Renal cortex interstitium (tissue), 11 donors: ENCODE measurements around the gene MGRN1. TPM values are rescaled to one million over a fixed set of nuclear protein-coding genes. Genes with fewer than 3 reads are reported as not detected.

Experiments used
- DNase-seq, 11 donors: peaks; one replicate each; pipeline ENCODE4 v3.0.0-alpha.2; 2013; ENCODE audit warnings: low read depth in 9 of 11, low spot score in 4 of 11; ENCODE audit errors: extremely low read depth in 1 of 11
- polyA plus RNA-seq, 3 donors: library from polyadenylated mRNA; unstranded; fragments of 120-200 nt; gene quantifications; one replicate each; pipeline ENCODE4 v1.2.1, GENCODE V29; 2013; ENCODE audit not compliant: insufficient read length in 3 of 3

MGRN1 gene
- polyA plus RNA-seq, 3 donors = 42.5 to 68.9 (median 51.9) TPM

- DNase-seq = no peak
These were observed 25.1 kb upstream of the MGRN1 start for GRCh38 chr16:4599545-4599944.

GRCh38 chr16:4601036-4601863, 23.4 kb upstream of the MGRN1 start:
- no peak for DNase-seq

GRCh38 chr16:4601864-4602186, 22.8 kb upstream of the MGRN1 start:
- no peak for DNase-seq

- no peak for DNase-seq
These were observed 22.3 kb upstream of the MGRN1 start for GRCh38 chr16:4602331-4602730.

GRCh38 chr16:4603624-4604170, 20.9 kb upstream of the MGRN1 start:
- no peak for DNase-seq

GRCh38 chr16:4604401-4604800, 20.2 kb upstream of the MGRN1 start:
- DNase-seq = no peak

GRCh38 chr16:4606354-4606753, 18.3 kb upstream of the MGRN1 start:
- DNase-seq = no peak

- DNase-seq = no peak
These were observed 16.6 kb upstream of the MGRN1 start for GRCh38 chr16:4607841-4608703.

GRCh38 chr16:4608704-4608980, 16.0 kb upstream of the MGRN1 start:
- no peak for DNase-seq

GRCh38 chr16:4609200-4610010, 15.2 kb upstream of the MGRN1 start:
- DNase-seq = no peak

- DNase-seq = no peak
These were observed 14.3 kb upstream of the MGRN1 start for GRCh38 chr16:4610011-4611005.

- no peak for DNase-seq
These were observed 13.1 kb upstream of the MGRN1 start for GRCh38 chr16:4611337-4612021.

- no peak for DNase-seq
These were observed 12.1 kb upstream of the MGRN1 start for GRCh38 chr16:4612474-4612931.

- DNase-seq = no peak
These were observed 11.5 kb upstream of the MGRN1 start for GRCh38 chr16:4612977-4613635.

- DNase-seq = peak in 2 of 11 donors; percentile 28 to 48
These were observed 10.7 kb upstream of the MGRN1 start for GRCh38 chr16:4613636-4614570.
